ENCODE data around the gene DLGAP4. TPM values are rescaled to one million over a fixed set of nuclear protein-coding genes. Genes with fewer than 3 reads are reported as not detected.
"Not testable (repeated sequence)": the region's sequence is repeated elsewhere in the genome, so short reads cannot be mapped to it uniquely, and the experiment has no call there.

The DLGAP4 gene
- total and polyA plus RNA-seq, 8 donors, result 15.1 to 92.2 (median 33.5) TPM

- Histone ChIP-seq H3K27me3 (no peaks in the 10 kb centered on the region), H3K4me1 (peaks cover 0 to 10% (median 5%) of the 10 kb centered on the region in 4 donors), H3K4me3 (no peak overlapping the region), H3K27ac (peak overlapping the region in 1 of 5 donors; percentile 18), H3K9me3 (no peaks in the 10 kb centered on the region), H3K36me3 (peaks cover 30 to 93% (median 87%) of the 10 kb centered on the region in 4 donors)
- DNase-seq, result no peak
- no peak for TF ChIP-seq CTCF (IDR thresholded peaks at IDR 0.05)
- TF ChIP-seq POLR2AphosphoS5 (IDR thresholded peaks at IDR 0.05), result no peak
- no peak for TF ChIP-seq POLR2A (IDR thresholded peaks at IDR 0.05)
- TF ChIP-seq EP300 (IDR thresholded peaks at IDR 0.05), result no peak
- intact Hi-C loops (cut with DNase I; ENCODE audit: low total_unique reads), result no loop called here
- 87 to 100% (median 91%) methylated on average over 1 of the region's 1 CpG for WGBS, 5 donors
Observed at GRCh38 chr20:36521526-36521925, 215.4 kb downstream of the DLGAP4 start.

- DNase-seq; H3K27me3 ChIP-seq; intact Hi-C loops (cut with DNase I; ENCODE audit: low total_unique reads); H3K27ac ChIP-seq; H3K4me3 ChIP-seq; H3K9me3 ChIP-seq: not testable (repeated sequence)
- WGBS, 5 donors, result 90 to 97% (median 93%) methylated on average over 7 of the region's 7 CpGs
- H3K4me1 ChIP-seq, result peaks cover 0 to 17% (median 4%) of the 10 kb centered on the region in 4 donors
- peaks cover 39 to 94% (median 90%) of the 10 kb centered on the region in 4 donors for H3K36me3 ChIP-seq
Observed at GRCh38 chr20:36522412-36522811, 216.3 kb downstream of the DLGAP4 start.

GRCh38 chr20:36523341-36523740, 217.2 kb downstream of the DLGAP4 start:
- no peak for TF ChIP-seq CTCF (IDR thresholded peaks at IDR 0.05)
- no peak for TF ChIP-seq POLR2AphosphoS5 (IDR thresholded peaks at IDR 0.05)
- TF ChIP-seq POLR2A (IDR thresholded peaks at IDR 0.05), result no peak
- no peak for TF ChIP-seq EP300 (IDR thresholded peaks at IDR 0.05)
- Histone ChIP-seq H3K4me1 (peaks cover 0 to 20% (median 4%) of the 10 kb centered on the region in 4 donors), H3K36me3 (peaks cover 44 to 94% (median 93%) of the 10 kb centered on the region in 4 donors), H3K9me3 (no peaks in the 10 kb centered on the region), H3K4me3 (no peak overlapping the region), H3K27me3 (no peaks in the 10 kb centered on the region), H3K27ac (no peak overlapping the region)
- no peak for DNase-seq
- intact Hi-C loops (cut with DNase I; ENCODE audit: low total_unique reads), result no loop called here
- 70 to 84% (median 79%) methylated on average over 3 of the region's 3 CpGs for WGBS, 5 donors

- intact Hi-C loops (cut with DNase I; ENCODE audit: low total_unique reads), result no loop called here
- H3K36me3 ChIP-seq, result peaks cover 44 to 85% (median 79%) of the 10 kb centered on the region in 4 donors
- no peaks in the 10 kb centered on the region for H3K9me3 ChIP-seq
- no peak for DNase-seq
- H3K4me1 ChIP-seq, result peaks cover 0 to 20% (median 3%) of the 10 kb centered on the region in 4 donors
- WGBS, 5 donors, result 90 to 96% (median 95%) methylated on average over 10 to 17 of the region's 17 CpGs
- no peak overlapping the region for H3K4me3 ChIP-seq
- TF ChIP-seq POLR2A (IDR thresholded peaks at IDR 0.05) (no peak), EP300 (IDR thresholded peaks at IDR 0.05) (no peak), POLR2AphosphoS5 (IDR thresholded peaks at IDR 0.05) (no peak), CTCF (IDR thresholded peaks at IDR 0.05) (no peak)
- H3K27ac ChIP-seq, result peak overlapping the region in 3 of 5 donors; percentile 46 to 78 (median 73)
- H3K27me3 ChIP-seq, result no peaks in the 10 kb centered on the region
Observed at GRCh38 chr20:36525620-36526365, 219.7 kb downstream of the DLGAP4 start.

GRCh38 chr20:36526521-36527011, 220.4 kb downstream of the DLGAP4 start:
- WGBS, 5 donors, result 92 to 95% (median 94%) methylated on average over 27 to 29 of the region's 29 CpGs
- Histone ChIP-seq H3K9me3 (no peaks in the 10 kb centered on the region), H3K4me1 (peaks cover 0 to 20% (median under 1%) of the 10 kb centered on the region in 4 donors), H3K36me3 (peaks cover 42 to 78% (median 72%) of the 10 kb centered on the region in 4 donors), H3K27me3 (no peaks in the 10 kb centered on the region), H3K27ac (peak overlapping the region in 4 of 5 donors; percentile 20 to 78 (median 60)), H3K4me3 (no peak overlapping the region)
- no peak for TF ChIP-seq CTCF (IDR thresholded peaks at IDR 0.05)
- no peak for TF ChIP-seq POLR2A (IDR thresholded peaks at IDR 0.05)
- TF ChIP-seq EP300 (IDR thresholded peaks at IDR 0.05), result no peak
- no peak for TF ChIP-seq POLR2AphosphoS5 (IDR thresholded peaks at IDR 0.05)
- no peak for DNase-seq
- intact Hi-C loops (cut with DNase I; ENCODE audit: low total_unique reads), result no loop called here

Data from stomach (tissue), 9 donors.